HG02884 (cell line): ENCODE results near the gene APOD.
"Not testable (repeated sequence)": the region's sequence is repeated elsewhere in the genome, so short reads cannot be mapped to it uniquely, and the experiment has no call there.

Experiments
- ATAC-seq: cut with Tn5 transposase; IDR thresholded peaks from one replicate; pipeline ENCODE4 v1.9.1; 2021; ENCODE audit warnings: mild to moderate bottlenecking, moderate library complexity; ENCODE audit not compliant: unreplicated experiment

Gene APOD

DNA sequence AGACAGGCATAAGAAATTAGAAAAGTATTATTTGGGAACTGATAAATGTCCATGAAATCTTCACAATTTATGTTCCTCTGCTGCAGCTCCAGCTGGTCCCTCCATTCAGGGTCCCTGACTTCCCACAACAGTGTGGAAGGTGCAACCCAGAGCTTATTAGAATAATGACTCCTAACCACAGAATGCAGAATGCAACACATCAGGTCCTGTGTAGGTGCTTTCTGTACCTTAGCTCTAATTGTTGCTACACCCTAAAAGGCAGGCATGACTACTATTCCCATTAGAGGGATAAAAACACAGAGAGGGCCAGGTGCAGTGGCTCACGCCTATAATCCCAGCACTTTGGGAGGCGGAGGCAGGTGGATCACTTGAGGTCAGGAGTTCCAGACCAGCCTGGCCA is 6.6 kb upstream of the APOD start:
- not testable (repeated sequence) for ATAC-seq

DNA sequence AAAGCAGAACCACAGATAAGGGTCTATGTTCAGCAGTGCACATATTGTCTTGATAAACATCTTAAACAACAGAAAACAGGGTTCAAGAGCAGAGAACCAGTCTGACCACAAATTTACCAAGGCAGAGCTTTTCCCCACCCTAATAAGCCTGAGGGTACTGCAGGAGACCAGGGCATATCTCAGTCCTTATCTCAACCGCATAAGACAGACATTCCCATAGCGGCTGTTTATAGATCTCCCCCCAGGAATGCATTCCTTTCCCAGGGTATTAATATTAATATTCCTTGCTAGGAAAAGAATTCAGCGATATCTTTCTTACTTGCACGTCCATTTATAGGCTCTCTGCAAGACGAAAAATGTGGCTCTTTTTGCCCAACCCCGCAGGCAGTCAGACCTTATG is 6.1 kb upstream of the APOD start:
- ATAC-seq, result not testable (repeated sequence)

DNA sequence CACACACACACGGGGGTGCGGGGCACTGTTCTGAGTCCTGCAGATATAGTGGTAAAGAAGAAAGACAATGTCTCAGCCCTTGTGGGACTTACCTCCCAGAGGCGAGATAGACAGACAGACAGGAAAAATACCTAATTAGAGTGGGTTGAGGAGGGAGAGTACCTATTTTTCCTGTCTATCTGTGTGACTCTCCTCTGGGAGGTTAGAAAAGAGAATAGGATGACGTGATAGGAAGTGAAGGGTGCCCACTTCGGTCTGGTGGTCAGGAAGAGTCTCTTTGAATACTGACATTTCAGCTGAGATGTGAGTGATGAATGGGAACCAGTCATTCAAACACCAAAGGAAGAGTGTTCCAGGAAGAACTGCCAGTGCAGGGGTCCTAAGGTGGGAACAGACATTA is 4.1 kb upstream of the APOD start:
- no peak for ATAC-seq

DNA sequence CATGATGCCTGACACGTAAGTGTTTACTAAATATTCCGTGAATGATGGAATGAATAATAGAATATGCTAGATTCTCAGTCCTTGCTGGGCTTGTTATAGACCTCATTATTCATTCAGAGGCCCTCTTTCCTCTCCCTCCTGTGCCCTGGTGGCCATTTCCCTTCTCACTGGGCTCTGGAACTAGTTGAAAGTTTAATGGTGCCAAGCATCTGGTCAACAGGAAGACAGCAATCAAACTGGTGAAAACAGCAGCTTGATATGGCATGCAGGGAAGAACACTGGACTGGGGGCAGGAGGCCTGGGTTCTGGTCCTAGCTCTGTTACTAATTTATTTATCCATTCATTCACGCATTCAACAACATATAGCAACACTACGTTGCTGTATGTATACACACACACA is 3.7 kb upstream of the APOD start:
- no peak for ATAC-seq

DNA sequence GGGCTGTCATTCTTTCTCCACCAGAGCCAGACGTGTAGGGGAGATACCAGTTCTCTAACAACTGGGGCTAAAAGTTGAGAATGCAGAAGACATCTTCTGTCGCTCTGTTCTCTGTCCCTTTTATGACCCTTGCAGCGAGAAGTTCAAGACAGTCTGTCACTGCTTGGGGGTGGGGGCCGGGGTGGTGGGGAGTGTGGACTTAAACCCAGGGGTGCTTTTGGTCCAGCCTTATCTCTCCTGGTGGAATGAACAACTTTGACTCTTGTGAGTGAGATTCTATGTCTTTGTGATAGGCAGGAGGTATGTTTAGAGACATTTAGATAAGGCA is 767 bp upstream of the APOD start:
- ATAC-seq, result no peak

DNA sequence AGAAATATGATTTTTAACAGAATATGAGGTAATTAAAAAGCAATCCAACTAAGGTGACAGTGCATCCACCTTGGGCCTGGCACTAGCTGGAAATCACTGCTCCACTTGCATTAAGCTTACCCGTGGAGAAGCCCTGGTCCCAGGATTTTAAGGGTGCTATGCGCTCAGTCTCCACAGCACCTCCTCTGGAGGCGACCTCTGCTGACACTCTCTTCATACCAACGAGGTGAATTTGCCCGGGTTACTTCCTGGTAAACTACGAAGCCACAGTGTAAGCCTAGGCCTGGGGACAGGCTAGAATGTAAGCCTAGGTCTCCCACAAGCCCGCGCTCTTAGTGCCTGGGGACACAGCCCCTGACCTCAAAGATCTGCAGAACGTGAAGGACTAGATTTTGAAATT is 793 bp downstream of the APOD start:
- ATAC-seq, result no peak

DNA sequence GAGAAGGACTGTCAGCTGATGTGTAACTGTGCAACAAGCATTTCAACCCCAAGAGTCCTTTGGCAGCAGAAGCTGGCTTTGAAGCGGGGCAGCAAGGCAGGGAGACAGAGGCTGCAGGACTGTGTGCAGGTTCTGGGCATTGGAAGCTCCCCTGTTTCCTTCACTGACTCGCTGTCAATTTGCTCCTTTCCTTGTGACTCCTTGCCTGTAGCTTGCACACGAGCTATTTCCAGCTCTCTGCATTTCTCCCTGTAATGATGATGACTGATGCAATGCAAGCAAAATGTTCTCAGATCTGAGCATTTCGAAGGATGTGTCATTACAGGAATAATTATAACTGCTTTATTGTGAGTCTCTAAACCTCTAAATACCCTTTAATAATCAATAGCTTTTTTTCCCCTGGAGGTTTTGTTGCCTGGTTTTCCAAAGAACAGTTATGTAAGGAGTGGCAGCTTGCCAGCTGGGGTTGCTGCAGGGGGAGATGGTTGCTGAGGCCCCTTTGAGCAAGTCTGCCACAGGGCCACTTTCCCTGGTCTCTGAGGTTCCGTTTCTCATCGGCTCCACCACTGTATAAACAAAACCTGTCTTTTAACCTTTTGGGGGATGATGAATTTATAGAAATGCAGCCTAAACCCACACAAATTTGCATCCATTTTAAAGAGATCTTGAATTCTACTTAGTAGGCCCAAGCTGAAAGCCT is 2.8 kb downstream of the APOD start:
- ATAC-seq, result no peak

DNA sequence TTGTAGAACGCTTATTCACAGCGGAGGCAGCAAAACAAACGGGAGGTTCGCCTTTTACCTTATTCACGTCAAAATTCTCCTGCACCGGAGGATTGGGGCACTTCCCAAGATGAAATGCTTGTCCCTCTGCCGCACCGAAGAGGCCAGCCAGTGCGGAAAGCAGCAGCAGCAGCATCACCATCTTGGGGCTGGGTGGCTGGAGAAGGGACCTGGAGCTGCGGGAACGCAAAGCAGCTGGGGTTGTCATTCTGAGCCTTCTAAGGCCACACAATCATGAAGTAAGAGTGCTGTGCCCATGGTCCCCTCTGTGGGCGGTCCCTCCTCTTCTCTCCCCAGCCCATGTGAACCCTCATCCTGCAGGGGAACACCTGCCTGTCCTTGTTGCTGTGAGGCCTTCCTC is 4.5 kb downstream of the APOD start:
- ATAC-seq, result no peak

DNA sequence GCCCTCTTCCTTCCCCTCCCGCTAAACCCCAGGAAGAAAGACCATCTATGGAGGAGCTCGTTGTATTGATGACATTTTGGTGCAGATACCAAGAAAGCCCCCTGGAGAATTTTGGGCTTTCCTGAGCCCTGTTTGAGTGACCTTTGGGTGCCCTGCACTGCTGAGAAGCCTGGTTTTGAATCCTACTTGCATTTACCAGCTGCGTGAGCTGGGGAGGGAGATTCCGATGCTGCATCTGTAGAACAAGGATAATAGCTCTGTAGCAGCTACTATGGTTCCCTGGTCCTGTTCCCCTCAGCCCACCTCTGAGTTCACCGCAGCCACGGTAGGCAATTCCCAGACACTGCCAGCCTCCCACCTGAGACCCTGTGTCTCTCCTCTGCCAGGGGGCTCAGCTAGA is 5.2 kb downstream of the APOD start:
- ATAC-seq, result no peak

DNA sequence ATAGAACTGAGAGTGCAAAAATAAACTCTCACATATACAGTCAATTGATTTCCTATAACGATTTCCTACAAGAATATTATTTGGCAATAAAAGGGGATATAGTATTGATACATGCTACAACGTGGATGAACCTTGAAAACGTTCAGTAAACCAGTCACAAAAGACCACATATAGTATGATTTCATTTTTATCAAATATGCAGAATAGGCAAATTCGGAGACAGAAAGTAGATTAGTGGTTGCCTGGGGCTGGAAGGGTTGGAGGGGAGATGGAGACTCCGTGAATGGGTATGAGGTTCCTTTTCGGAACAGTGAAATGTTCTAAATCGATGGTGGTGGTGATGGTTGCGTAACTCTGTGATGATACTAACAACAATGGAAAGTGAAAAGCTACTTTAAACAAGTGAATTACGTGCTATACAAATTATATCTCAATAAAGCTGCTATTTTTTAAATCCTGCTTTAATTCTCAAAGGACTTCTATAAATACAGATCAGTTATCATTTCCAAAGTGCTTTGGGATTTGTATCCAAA is 6.0 kb downstream of the APOD start:
- ATAC-seq, result no peak

DNA sequence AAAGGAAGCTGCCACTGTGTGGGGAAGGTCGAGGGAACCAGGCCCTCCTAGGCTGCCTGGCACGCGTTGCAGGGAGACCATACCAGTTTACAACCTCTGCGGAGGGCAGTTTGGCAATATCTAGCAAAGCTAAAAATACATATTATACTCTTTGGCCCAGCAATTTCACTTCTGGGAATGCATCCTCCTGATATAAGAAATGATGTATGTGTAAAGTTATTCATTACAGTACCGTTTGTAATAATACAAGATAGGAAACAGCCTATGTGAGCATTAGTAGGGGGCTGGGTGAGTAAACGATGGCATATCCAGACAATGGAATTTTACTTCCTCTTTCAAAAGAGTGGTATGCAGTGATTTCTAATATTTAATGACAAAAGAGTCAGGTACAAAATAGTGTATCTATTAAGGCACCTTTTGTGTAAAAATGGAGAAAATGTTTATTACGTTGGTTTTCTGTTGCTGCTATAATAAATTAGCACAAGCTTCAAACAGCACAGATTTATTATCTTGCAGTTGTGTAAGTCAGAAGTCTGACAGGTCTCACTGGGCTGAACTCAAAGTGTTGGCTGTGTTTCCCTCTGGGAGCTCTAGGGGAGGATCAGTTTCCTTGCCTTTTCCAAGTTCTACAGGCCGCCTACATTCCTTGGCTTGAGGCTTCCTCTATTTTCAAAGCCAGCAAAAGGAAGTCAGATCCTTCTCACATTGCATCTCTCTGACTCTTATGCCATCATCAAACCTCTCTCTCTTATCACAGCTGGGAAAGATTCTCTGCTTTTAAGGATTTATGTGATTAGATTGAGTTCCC is 9.0 kb downstream of the APOD start:
- ATAC-seq, result no peak

DNA sequence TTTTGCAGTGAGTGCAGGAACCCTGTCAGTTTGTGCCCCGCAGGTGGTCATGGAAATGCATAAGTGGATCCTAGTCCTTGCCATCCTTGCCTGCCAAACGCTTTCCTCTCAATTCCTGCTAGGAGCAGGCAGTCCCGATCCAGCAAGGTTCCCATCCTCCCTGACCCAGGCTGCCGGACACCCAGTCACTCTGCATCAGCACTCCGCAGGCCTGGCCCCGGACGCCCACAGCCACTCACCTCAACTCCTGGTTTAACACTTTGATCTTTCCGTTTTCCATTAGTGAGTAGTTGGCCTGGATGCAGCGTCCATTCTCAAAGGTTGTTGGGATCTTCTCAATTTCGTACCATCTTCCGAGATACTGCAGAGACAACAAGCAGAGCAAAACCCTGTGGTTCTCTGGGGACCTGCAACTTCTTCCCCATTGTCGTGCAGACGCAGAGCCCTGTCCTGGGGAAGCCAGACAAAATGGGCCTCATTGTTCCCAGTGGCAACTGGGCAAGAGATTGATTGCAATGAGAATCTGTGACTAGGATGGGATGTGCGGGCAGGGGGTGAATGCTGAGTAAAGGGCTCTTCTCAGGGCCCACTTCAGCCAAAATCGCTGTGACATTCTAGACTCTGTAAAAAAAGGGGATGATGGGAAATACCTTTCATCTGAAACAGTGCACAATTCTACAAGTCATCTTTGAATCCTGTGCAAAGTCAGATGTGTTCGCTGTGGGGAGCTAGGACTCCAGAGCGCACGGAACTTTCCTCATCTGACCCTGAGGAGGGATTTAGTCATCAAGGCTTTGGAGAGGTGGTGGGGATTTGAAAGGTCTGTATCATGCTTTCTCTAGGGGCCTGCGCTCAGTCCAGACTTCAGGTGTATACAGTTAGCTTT is 9.9 kb downstream of the APOD start:
- ATAC-seq, result no peak

DNA sequence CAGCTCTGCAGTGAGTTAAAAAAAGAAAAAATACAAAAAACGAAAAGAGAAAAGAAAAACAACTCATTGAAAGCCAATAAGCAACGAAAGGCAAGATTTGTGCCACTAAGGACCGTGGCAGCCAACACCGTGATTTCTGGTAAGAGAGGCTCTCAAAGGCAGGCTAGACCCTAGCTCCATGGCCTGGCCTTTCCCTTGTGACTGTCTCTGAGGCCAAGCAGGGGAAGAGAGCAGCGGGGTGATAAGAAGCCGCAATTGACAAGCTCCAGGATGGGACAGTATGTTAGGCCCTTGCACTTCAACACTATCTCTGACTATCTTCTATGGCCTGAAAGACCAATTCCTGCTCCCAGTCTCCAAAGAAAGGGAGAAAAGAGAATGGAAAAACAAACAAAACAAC is 12.4 kb downstream of the APOD start:
- no peak for ATAC-seq

DNA sequence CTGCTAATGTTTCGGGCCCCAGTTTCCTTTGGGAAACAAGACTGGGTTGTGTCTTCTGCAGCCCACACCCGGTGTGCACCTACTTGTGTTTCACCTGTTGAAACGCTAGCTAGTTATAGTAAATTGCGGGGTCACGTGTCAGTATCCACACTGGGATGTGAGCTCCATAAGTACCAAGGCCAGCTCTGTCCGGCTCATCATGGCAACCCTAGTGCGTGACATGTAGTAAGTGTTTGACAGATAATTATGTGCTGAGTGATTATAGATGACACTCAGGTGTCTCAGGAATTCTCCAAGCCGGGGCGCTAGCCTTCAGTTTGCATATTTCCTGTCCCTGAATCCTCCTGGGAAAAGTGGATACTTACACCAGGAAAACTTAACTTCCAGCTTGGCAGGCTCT is 12.8 kb downstream of the APOD start:
- ATAC-seq, result no peak

DNA sequence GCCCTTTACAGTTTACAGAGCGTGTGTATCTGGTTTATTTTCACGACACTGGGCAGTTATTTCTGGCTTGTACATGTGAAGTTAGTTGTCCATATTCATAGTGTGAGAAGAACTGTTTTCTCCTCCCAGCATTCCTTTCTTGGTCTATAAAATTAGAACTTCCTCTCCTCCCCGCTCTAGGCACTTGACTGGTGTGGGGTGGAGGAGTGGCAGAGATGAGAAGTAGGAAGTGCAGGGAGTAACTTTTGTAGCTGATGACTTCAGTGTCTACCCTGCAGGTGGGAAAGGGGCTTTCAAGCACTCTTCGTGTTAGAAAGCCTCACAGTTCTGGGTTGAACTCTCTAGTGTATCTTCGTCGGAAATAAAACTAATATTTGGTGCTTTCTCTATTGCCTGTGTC is 13.4 kb downstream of the APOD start:
- ATAC-seq, result no peak

DNA sequence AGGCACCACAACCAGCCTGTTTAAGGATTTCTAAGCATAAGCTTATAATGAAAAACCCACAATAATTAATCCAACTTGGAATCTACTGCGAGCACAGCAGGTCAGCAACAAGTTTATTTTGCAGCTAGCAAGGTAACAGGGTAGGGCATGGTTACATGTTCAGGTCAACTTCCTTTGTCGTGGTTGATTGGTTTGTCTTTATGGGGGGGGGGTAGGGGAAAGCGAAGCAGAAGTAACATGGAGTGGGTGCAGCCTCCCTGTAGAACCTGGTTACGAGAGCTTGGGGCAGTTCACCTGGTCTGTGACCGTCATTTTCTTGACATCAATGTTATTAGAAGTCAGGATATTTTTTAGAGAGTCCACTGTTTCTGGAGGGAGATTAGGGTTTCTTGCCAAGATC is 15.1 kb downstream of the APOD start:
- no peak for ATAC-seq

DNA sequence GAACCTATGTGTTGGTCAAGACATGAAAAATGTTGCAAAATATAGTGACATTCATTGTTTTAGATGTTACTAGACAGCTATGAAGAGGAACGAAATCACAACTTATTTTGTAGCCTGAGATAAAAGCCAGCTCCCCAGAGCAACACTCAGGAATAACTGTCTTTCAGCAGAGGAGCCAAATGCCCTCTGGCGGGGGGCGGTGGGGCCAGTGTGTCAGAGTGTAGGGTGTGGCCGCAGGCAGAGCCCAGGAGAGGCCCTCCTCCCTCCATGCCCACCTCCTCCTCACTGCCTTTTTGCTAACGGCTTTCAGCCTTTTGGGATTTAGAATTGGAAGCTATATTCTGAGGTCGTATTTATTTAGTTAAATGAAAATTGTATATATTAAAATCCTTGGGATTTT is 16.9 kb downstream of the APOD start:
- ATAC-seq, result no peak

DNA sequence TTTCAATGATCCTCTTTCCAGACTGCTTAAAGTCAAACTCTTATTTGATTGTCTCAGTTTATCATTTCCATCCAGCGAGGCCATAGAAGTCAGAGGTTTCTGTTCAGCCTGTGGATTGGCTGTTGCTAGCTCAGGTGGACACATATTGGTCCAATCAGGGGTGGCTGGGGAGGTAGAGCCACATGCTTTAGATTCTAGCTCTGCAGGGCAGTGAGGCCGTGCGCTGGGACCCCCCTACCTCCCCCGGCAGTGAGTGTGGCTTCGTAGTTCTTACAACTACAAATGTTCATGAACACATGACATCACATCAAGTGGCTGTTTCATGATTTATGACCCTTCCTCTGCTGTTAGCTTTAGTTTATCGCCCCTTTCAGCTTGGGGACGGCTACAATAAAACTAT is 18.0 kb downstream of the APOD start:
- no peak for ATAC-seq

DNA sequence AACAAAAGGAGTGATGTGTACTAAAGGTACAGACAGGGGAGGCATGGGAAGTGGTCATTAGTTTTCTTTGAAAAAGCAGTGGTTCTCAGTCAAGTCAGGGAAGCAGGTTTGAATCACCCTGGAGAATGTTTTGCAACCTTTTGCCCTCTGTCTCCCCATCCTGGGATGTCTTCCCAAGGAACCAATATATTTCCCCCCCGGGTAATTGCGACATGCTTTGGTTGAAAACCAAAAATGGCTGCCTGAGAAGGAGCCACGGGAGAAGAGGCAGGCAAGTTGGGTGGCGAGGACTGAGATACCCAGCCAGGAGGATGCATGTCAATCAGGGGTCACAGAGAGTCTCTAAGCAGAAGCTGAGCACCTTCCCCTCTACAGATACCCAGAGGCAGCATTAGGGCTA is 20.4 kb downstream of the APOD start:
- no peak for ATAC-seq

DNA sequence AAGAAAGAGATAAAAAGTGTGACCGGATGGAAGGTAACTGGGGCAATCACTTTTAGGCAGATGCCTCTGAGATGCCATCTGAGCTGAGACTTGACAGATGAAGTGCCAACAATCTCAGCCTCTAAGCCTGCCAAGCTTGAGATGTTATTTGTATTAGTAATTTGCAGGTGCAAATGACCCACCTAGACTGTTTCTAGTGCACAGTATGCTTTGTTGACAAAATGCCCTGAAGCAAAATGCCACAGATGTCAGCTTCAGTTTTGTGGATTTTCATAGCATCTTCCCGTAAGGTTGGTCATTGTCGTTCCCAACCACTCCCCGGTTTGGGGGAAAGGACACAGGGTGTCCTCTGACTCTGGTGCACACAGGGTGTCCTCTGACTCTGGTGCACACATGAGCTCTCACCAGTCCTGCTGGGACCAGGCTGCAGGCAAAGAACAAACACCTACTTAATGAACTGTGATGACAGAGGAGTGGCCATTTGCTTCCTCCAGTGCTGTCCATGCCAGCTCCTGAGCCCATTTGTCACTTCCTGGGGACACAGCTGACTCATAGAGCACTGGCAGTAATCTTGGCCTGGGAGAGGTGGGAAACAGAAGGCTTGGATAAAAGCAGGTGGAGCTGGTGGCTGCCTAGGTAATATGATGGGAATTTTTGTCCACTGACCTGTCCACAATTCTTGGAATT is 23.9 kb downstream of the APOD start:
- no peak for ATAC-seq

DNA sequence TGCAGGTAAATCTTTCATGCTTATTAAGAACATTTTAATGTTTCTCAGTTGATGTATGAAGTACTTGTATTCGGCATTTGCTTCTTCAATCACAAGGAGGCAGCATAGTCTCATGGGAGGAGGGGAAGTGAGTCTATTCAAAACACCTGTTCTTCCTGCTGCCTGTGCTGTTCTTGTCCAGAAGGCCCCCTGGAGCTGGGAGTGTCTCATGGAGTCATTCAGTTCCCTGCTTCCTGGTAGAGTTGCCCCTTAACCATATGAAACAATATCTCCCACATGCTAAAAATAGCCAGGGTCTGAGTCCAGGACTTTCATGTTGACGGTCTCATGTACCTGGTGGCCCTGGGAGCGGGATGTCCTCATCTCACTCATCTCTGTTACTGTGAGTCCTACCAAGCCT is 25.1 kb downstream of the APOD start:
- ATAC-seq, result no peak
